MCF 10A (cell line): ENCODE measurements around the gene RAB5B. TPM values are rescaled to one million over a fixed set of nuclear protein-coding genes. Genes with fewer than 3 reads are reported as not detected.

Source experiments
- BruUV-seq: library from RNA; stranded (reverse); fragments of 400-500 nt; replicated peaks from 2 replicates; lab custom pipeline; 2021; lab: Mats Ljungman, UMichigan
- CTCF ChIA-PET: fragments of 300-600 bp; sonication (Branson Sonifier 250); formaldehyde crosslinking; extraction: SDS; loops from one replicate; lab custom pipeline; 2021; ENCODE audit warnings: antibody characterized with exemption, inconsistent platforms; lab: Yijun Ruan, JAX
- POLR2A ChIA-PET: fragments of 300-600, 350-650 bp; sonication (Branson Sonifier 250); formaldehyde crosslinking; extraction: SDS; loops from one replicate; lab custom pipeline; 2020; ENCODE audit warnings: antibody characterized with exemption, inconsistent platforms; lab: Yijun Ruan, JAX
- DNase-seq: peaks from one replicate; pipeline ENCODE4 v3.0.0-alpha.2; 2018; ENCODE audit not compliant: unreplicated experiment
- H3K27ac Mint-ChIP-seq: one replicate; pipeline ENCODE4 v1.8.0; 2022; ENCODE audit warnings: mild to moderate bottlenecking, low read depth, mixed read lengths; ENCODE audit not compliant: unreplicated experiment
- H3K27me3 Mint-ChIP-seq: one replicate; pipeline ENCODE4 v1.8.0; 2022; ENCODE audit warnings: mixed read lengths; ENCODE audit not compliant: insufficient read depth, unreplicated experiment
- H3K36me3 Mint-ChIP-seq: one replicate; pipeline ENCODE4 v1.8.0; 2022; ENCODE audit warnings: mild to moderate bottlenecking, moderate library complexity, mixed read lengths; ENCODE audit not compliant: insufficient read depth, unreplicated experiment
- H3K4me1 Mint-ChIP-seq: one replicate; pipeline ENCODE4 v1.8.0; 2022; ENCODE audit warnings: mixed read lengths; ENCODE audit not compliant: insufficient read depth, unreplicated experiment
- H3K4me3 Mint-ChIP-seq: one replicate; pipeline ENCODE4 v1.8.0; 2022; ENCODE audit warnings: mild to moderate bottlenecking, moderate library complexity, mixed read lengths; ENCODE audit not compliant: unreplicated experiment
- H3K9me3 Mint-ChIP-seq: one replicate; pipeline ENCODE4 v1.8.0; 2022; ENCODE audit warnings: mixed read lengths; ENCODE audit not compliant: unreplicated experiment
- intact Hi-C: fragments of 100-400 bp; cut with micrococcal nuclease; formaldehyde crosslinking; loops from 2 replicates; pipeline ENCODE4 v1.14.1; 2022
- total RNA-seq: library from RNA; stranded (reverse); gene quantifications from 2 replicates; pipeline ENCODE4 v1.2.3, GENCODE V29; 2022
- TF ChIP-seq, protein P1 (sequence below): fragments of 200-600 bp; IDR thresholded peaks from one replicate; pipeline ENCODE4 v1.8.0; 2022; ENCODE audit warnings: antibody characterized with exemption, mild to moderate bottlenecking; ENCODE audit not compliant: unreplicated experiment

RAB5B gene
- total RNA-seq, 1 experiment from 2014 or later: 67.4 TPM

- no TSS peak for BruUV-seq
- DNase-seq: no peak
- Mint-ChIP-seq H3K36me3 (peaks cover 47% of the 10 kb centered on the region), H3K4me1 (peaks cover 73% of the 10 kb centered on the region), H3K4me3 (no peak overlapping the region), H3K9me3 (no peaks in the 10 kb centered on the region), H3K27ac (peak overlapping the region; percentile 79), H3K27me3 (no peaks in the 10 kb centered on the region)
- TF ChIP-seq, protein P1, sequence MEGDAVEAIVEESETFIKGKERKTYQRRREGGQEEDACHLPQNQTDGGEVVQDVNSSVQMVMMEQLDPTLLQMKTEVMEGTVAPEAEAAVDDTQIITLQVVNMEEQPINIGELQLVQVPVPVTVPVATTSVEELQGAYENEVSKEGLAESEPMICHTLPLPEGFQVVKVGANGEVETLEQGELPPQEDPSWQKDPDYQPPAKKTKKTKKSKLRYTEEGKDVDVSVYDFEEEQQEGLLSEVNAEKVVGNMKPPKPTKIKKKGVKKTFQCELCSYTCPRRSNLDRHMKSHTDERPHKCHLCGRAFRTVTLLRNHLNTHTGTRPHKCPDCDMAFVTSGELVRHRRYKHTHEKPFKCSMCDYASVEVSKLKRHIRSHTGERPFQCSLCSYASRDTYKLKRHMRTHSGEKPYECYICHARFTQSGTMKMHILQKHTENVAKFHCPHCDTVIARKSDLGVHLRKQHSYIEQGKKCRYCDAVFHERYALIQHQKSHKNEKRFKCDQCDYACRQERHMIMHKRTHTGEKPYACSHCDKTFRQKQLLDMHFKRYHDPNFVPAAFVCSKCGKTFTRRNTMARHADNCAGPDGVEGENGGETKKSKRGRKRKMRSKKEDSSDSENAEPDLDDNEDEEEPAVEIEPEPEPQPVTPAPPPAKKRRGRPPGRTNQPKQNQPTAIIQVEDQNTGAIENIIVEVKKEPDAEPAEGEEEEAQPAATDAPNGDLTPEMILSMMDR: no peak
- intact Hi-C loops: no loop called here
- ChIA-PET POLR2A (interaction anchor here (0.6 to 12.6 kb wide), 10 partner anchors 9 to 115 kb away, joined by 3 to 207 read pairs (median 11); partner anchors contain the start of genes DNAJC14, ORMDL2, RAB5B and SARNP), CTCF (interaction anchor here (1.0 to 8.0 kb wide), 8 partner anchors 7 to 196 kb away, joined by 3 to 108 read pairs (median 4); partner anchors contain the start of genes DGKA, ORMDL2 and PYM1)
These were observed 39.1 kb upstream of the RAB5B start for GRCh38 chr12:55934773-55935172.

GRCh38 chr12:55935738-55936151, 38.1 kb upstream of the RAB5B start:
- no TSS peak for BruUV-seq
- ChIA-PET POLR2A (interaction anchor here (0.6 to 12.6 kb wide), 7 partner anchors 8 to 119 kb away, joined by 3 to 140 read pairs (median 23); partner anchors contain the start of genes DNAJC14, ORMDL2, PYM1 and RAB5B), CTCF (interaction anchor here (1.2 to 8.0 kb wide), 3 partner anchors 8 to 197 kb away, joined by 4 to 108 read pairs (median 11); partner anchors contain the start of genes DGKA and PYM1)
- H3K27ac Mint-ChIP-seq: peak overlapping the region; percentile 79
- H3K36me3 Mint-ChIP-seq: peaks cover 56% of the 10 kb centered on the region
- intact Hi-C loops: no loop called here
- peaks cover 73% of the 10 kb centered on the region for H3K4me1 Mint-ChIP-seq
- TF ChIP-seq, protein P1: no peak
- no peak for DNase-seq
- H3K4me3 Mint-ChIP-seq: no peak overlapping the region
- H3K27me3 Mint-ChIP-seq: no peaks in the 10 kb centered on the region
- no peaks in the 10 kb centered on the region for H3K9me3 Mint-ChIP-seq

DNA sequence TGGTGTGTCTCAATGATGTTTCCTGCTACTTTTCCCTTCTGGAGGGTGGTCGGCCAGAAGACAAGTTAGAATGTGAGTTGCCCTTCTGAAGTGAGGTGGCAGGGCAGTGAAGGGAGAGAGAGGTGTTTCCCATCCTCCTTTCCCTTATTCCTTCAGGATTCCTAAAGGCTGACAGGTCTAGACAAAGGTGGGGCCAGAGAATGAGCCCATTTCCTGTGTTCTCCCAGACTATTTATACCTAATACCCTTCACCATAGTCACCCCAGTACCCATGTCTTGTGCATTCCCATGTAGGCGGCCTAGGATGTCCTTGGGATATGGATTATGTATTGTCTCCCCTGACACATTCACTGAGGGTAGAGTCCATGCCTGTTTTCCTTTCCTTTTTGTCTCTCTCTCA, 35.9 kb upstream of the RAB5B start:
- Mint-ChIP-seq H3K9me3 (no peaks in the 10 kb centered on the region), H3K36me3 (peaks cover 79% of the 10 kb centered on the region), H3K27ac (peak overlapping the region; percentile 14), H3K4me1 (peaks cover 59% of the 10 kb centered on the region), H3K4me3 (no peak overlapping the region), H3K27me3 (no peaks in the 10 kb centered on the region)
- TF ChIP-seq, protein P1: no peak
- ChIA-PET CTCF (interaction anchor here (0.7 to 8.0 kb wide), 6 partner anchors 10 to 200 kb away, joined by 3 to 108 read pairs (median 6); partner anchors contain the start of genes DGKA, DNAJC14 and PYM1), POLR2A (interaction anchor here (0.8 to 5.9 kb wide), 7 partner anchors 7 to 167 kb away, joined by 3 to 53 read pairs (median 3); partner anchors contain the start of genes DGKA, DNAJC14, ORMDL2 and PA2G4)
- intact Hi-C loops: no loop called here
- DNase-seq: peak; percentile 49
- no TSS peak for BruUV-seq

- peaks cover 59% of the 10 kb centered on the region for H3K4me1 Mint-ChIP-seq
- intact Hi-C loops: no loop called here
- H3K4me3 Mint-ChIP-seq: no peak overlapping the region
- TF ChIP-seq, protein P1: no peak
- H3K27ac Mint-ChIP-seq: peak overlapping the region; percentile 14
- BruUV-seq: no TSS peak
- DNase-seq: no peak
- no peaks in the 10 kb centered on the region for H3K27me3 Mint-ChIP-seq
- H3K36me3 Mint-ChIP-seq: peaks cover 89% of the 10 kb centered on the region
- POLR2A ChIA-PET: interaction anchor here (0.6 to 5.9 kb wide), 15 partner anchors 8 to 209 kb away, joined by 3 to 53 read pairs (median 4); partner anchors contain the start of genes CD63, DGKA, DNAJC14 and ORMDL2
- H3K9me3 Mint-ChIP-seq: no peaks in the 10 kb centered on the region
- CTCF ChIA-PET: interaction anchor here (0.7 to 8.0 kb wide), 23 partner anchors 10 to 239 kb away, joined by 3 to 108 read pairs (median 5); partner anchors contain the start of genes DGKA, DNAJC14, ORMDL2 and PYM1
These were observed 34.9 kb upstream of the RAB5B start for GRCh38 chr12:55938826-55939501.
